NCI-H2227 treated with DMSO at 0.1 percent for 48 hours (cell line): ENCODE data around the gene DNAJB5.
"Not testable (repeated sequence)": the region's sequence is repeated elsewhere in the genome, so short reads cannot be mapped to it uniquely, and the experiment has no call there.

Experiments used
- DNase-seq: peaks from one replicate; lab custom pipeline; 2025; lab: John Stamatoyannopoulos, UW

DNAJB5 gene

DNA sequence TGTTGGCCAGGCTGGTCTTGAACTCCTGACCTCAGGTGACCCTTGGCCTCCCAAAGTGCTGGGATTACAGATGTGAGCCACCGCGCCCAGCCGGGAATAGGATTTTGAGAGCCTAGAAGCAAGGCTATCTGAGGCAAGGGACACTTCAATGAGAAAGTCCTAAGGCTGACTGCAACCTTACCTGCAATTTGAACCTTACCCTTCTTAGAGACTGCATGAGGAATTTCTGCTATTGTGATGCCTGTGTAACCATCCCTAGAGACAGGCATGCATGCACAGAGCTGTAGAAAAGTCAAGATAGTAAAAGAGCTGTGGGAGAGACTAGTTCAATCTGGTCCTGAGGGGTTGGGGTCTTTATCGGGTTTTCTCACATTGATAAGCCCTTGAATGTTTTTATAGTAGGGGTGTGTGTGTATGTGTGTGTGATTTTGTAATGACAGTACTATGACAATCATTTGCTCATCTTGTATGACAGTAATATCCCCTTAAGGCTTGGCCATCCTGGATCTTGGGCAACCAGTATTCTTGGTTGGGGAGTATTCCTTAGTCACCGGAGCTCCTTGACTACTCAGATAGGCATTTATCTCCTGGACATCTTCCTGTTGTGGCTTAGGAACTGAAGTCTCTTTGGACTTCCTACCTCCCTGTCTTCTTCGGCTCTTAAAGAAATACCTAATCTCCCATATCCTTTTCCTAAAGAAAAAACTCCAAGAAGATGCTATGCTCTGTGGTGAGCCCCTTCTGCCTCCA, 11.2 kb downstream of the DNAJB5 start:
- DNase-seq = no peak

DNA sequence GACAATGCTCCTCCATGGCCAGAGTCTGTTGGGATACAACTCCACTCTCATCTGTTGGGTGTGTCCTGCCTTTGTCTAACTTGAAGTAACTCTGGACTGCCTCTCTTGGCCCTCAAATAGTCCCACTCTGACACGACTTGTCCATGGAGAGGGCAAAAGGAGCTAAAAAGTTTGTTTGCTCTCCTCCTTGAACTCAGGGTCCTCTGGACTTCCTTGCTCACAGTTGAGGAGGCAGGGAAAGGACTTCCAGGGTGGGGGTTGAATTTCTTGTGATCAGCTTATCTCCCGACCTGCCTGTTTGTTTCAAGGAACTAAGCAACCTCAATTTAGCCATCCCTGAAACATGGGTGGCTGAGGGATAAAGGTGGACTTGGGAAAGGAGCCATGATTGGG, 11.7 kb downstream of the DNAJB5 start:
- no peak for DNase-seq

DNA sequence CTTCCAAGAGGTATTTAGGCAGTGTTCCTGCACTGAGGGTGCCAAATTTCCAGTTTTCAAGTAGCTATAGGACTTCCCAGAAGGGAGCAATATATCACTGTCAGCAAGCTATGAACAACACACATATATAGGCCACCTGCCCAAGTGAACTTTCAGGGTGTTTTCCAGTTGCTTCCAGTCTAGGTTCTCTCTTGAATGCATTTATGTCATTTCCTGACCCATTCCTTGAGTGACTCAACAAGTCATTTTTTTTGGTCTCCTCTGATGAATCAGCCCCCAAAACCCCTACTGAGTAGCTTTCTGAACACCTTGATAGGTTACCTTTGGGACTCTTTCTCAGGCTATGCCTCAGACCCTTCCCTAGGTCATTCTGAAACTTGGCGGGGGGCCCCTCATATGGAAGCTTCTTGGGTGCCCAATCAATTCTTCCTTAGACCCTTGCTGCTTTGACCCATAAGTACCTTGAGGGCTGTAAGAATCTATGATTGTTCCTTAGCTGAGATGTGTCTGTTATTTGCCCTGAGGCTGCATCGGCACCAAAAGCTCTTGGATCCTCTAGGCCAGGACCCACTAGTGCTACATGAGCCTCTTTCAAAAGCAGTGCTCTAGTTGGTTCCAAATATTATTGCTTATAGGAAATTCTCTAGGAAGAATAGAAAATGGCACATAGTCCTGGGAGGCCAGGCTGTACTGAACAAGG, 12.4 kb downstream of the DNAJB5 start:
- DNase-seq = no peak

DNA sequence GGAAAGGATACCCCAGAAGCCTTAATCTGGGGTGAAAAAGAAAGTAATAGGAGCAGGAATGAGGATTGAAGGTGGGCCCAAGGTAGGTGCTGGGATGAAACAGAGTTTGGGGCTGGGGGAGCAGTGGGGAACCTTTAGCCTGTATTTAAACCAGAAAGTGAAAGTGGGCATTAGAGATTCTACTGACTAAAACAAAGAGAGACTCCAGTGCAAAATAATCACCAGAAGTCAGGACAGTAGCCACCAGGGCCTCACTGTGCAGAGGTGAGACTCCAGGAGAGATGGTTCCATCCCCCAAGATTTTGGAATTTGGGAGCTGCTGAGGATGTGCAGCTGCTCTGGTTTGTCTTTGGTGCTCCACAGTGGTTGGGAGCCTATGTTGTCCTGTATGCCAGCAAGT, 13.1 kb downstream of the DNAJB5 start:
- no peak for DNase-seq

DNA sequence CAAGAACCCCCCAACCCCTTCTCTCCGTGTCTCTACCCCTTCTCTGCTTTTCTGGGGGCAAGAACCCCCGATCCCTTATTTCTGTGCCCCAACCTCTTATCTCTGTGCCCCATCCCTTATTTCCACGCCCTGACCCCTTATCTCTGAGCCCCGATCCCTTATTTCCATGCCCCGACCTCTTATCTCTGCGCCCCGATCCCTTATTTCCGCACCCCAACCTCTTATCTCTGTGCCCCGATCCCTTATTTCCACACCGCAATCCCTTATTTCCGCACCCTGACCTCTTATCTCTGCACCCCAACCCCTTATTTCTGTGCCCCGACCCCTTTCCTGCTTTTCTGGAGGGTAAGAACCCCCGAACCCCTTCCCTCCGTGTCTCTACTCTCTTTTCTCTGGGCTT, 14.8 kb downstream of the DNAJB5 start:
- DNase-seq = not testable (repeated sequence)

DNA sequence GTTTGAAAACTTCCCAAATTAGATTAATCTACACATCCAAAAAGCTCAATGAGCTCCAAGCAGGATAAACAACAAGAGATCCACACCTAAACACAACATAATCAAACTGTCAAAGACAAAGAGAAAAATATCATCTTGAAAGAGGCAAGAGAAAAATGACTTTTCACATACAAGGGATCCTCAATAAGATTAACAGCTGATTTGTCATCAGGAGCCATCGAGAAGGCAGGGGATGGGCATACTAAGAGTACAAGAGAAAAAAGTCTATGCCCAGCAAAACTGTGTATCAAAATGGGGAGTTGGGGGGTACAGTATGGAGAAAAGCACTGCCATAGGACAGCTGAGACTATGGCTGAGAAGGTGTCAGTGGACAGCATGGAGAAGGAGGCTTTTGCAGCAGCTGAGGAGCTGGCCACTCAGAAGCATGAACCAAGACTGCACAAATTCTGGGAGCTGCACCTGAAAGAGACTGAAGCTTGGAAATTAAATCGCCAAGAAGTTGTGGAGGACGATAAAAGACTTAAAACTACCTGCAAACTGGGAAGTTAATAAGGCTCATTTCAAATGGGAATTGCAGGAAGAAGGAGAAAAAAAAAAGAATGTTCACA, 20.9 kb downstream of the DNAJB5 start:
- no peak for DNase-seq

DNA sequence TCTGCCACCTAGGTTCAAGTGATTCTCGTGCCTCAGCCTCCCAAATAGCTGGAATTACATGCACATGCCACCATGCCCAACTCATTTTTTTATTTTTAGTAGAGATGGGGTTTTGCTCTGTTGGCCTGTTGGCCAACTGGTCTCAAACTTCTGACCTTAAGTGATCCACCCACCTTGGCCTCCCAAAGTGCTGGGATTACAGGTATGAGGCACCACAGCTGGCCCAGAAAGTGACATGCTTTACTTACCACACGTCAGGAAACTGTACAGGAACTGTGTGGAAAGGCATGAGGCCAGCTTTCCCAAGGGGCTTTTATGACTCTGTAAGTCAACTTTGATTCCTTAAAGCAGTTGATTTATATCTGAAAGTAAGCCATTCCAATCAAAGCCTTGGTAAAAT, 25.0 kb downstream of the DNAJB5 start:
- no peak for DNase-seq

DNA sequence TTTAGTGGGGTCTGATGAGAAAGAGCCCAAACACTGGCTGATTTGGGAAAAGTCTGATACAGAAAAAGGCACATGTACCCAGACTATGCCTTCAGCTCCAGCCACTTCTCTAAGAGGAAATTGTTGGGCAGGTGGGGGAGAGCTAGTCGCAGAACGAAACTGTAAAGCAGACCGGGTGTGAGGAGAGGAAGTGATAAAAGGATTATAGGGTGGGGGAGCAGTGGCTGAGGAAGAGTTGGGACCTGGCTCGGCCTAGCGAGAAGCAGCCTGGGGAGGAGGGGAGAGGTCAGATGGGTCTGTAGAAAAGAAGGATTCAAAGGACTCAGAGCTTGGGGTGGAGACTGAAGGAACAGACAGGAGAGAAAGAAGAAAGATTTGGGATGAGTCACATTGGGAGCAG, 33.9 kb downstream of the DNAJB5 start:
- DNase-seq = not testable (repeated sequence)

DNA sequence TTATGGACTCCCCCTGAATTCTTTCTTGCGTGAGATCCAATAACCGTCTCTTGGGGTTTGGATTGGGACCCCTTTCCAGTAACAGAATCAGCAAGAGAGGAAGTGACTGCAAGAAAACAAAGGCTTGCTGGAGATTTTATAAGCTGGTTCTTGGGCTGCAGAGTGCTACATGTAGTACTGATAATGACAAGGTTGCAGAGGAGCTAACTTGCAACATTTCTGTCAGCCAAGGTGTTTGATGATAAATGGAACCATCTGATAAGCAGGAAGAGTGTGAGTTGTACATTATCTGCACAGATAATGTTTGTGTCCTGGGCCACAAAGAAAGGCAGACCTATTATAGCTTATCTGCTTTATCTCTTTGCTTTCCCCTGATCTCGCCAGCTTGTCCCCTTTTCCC, 37.1 kb downstream of the DNAJB5 start:
- DNase-seq = no peak

DNA sequence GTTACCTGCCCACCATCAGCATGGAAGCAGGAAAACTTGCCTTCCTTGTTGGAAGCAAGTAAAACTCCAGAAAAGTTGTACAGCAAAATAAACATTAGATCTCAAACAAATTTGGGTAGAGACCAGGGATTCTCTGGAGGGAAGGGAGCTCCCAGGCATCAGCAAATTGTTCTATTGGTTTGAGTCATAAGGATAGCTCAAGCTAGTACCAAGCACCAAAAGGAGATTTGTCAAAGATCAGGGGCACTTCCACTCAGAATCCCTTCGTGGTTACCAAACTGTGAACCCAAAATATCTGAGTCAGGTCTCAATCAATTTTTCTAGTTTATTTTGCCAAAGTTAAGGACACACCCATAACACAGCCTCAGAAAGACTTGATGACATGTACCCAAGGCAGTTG, 37.8 kb downstream of the DNAJB5 start:
- no peak for DNase-seq

DNA sequence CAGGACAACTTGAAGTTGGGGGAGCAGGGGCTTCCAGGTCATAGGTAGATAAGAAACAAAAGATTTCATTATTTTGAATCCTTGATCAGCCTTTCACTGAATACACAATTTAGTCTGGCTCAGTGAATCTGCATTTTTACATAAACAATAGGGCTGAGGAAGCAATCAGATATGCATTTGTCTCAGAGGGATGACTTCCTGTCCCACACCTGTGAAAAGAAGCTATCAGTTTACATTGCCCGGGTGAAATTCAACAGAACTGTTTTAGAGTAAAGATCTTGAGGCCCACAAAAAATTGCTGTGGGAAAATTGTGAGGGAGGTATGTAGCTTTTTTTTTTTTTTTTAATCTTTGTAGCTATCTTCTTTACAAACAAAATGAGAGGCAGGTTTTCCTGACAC, 38.3 kb downstream of the DNAJB5 start:
- no peak for DNase-seq

DNA sequence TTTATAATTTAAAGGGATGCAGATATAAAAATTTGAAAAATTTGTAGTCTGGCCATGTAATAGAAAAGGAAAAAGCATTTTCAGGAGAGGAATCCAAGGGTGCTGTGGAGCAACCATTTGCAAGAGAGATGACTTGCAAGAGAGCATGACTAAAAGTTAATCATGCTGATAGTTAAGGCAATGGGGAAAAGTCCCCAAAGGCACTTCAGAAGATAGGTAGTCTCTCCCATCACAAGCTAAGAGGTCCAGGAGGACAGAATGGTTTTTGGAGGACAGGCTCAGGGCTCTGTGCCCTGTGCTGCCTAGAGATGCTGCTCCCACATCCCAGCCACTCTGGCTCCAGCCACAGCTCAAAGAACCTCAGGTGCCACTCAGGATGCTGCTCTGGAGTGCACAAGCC, 38.8 kb downstream of the DNAJB5 start:
- no peak for DNase-seq

DNA sequence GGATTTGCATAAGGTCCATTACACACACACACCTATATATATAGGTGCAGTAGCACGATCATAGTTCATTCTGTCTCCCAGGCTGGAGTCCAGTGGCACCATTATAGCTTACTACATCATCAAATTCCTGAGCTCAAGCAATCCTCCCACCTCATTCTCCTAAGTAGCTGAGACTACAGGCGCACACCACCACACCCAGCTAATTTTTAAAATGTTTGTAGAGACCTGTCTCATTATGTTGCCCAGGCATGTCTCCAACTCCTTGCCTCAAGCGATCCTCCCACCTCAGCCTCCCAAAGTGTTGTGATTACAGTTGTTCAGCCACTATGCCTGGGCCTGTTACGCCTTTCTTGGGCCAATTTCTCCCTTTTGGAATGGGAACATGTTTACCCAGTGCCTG, 39.7 kb downstream of the DNAJB5 start:
- DNase-seq = no peak

DNA sequence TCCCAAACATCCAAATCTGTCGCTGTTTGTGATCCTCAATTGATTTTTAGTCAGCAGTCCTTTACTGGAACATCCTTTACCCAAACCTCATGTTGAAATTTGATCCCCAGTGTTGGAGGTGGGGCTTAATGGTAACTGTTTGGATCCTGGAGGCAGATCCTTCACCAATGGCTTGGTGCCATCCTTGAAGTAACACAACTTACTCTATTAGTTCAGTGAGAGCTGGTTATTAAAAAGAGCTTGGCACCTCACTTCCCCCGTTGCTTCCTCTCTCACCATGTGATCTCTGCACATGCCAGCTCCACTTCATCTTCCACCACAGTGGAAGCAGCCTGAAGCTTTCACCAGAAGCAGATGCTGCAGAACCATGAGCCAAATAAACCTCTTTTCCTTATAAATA, 40.3 kb downstream of the DNAJB5 start:
- DNase-seq = no peak

DNA sequence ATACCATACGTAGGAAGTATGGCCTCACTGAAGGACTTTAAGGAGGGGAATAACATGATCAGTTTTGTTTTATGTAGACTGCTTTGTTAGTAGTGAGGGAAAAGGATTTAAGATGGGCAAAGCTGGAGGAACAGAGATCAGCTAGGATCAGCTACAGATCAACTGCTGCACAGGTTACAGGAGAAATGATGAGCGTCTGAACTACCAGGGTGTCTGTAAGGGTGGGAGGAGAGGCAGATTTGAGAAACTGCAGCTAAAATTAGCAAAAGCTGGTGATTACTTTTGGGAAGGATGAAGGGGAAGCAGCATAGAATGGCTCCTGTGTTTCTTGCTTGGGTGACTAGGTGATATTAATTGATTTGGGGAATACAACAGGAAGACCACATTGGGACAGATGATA, 43.6 kb downstream of the DNAJB5 start:
- no peak for DNase-seq

DNA sequence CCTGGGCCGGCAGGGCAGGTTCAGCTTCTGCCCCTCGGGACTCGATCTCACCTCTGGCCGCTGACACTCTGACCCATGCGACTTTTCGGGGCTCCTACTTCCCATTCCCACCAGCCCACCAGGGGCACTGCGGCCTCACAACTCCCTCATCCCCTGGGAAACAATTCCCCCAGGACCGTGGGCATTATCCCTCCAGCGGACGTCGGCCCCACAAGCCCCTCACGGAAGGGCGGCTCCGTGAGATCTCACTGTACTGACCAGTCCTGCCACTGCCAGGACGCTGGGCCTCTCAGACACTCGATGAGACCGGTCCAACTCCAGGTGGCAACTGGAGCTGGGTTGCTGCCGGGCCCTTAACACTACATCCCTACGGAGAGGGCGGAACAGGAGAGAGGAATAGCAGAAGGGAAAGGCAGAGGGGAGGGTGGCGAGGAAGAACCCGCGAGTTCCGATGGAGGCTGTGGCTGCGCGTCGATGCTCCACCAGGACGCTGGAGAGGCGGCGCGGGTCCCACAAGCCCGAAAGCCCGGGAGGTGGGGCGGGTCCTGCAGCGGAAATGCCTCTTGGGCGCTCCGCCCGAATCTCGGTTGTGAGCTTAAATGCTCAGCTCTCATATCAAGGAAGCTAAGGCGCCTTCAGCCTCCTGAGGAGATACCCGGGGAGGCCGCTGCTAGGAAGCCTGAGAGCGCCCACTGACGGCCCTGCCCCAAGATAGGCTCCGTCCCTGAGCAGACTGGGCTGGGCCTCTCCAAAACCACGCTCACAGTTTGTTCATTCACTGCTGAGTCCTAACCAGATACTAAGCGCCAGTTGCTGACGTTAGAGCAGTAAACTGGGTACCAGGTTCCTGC, 46.5 kb downstream of the DNAJB5 start:
- peak; percentile 6 for DNase-seq

DNA sequence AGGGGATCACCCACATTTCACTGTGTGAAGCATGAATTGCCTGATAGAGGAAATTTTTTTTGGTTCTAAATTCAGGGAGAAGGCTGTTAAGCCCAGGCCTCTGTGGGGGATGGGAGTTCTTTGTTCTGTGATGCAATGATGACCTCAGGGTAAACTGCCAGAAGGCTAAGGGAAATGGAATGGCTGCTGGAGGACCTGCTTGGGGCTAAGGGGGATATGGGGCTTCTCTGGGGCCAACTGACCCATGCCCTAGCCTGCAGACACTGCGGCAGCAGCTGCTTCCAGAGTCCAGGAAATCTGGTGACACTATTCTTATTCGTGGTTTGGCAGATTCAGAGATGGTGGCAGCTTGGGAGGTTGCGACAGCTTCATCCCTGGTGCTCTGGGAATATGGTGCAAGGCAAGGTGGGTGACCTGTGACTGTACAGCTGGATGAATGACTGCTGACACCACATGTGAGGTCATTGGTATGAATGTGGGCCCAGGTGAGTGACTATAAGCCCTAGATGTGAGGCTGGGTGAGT, 52.6 kb downstream of the DNAJB5 start:
- no peak for DNase-seq

DNA sequence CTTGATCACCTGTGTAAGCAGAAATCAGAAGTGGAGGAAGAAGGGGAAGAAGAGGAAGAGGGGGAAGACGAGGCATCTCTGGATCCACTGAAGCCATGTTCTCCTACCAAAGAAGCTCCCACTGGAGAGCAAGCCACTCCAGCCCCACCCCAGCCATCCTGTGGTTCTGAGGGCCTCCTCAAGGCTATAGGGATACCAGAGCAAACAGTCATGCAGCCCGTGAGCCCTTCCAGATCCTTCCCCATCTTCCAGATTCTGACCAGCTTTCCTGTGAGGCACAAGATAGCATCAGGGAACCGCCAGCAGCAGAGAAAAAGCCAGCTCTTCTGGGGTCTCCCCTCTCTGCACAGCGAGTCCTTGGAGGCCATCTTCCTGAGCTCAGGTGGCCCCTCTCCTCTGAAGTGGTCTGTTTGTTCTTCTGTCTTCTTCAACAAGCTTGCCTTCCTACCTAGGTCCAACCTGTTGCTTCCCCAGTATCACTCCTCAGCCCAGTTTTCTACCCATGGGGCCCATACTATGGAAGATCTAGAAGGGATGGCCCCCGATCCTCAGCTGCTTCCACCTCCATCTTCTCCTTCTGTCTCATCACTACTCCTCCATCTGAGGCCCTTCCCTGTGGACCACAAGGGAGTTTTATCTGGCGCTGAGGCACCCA, 53.5 kb downstream of the DNAJB5 start:
- DNase-seq = no peak

DNA sequence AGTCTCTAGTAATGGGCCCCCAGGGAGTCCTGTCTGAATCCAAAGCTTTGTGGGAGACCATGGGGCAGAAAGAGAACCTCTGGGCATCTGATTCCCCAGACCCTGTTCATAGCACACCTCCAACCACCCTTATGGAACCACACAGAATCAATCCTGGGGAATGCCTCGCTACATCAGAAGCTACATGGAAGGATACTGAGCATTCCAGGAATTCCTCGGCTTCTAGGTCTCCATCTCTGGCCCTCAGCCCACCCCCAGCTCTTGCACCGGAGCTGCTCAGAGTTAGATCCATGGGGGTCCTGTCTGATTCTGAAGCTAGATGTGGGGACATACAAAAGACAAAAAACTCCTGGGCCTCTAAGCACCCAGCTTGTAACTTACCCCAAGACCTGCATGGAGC, 54.5 kb downstream of the DNAJB5 start:
- DNase-seq = no peak
